GM12878 (cell line): Measurements from ENCODE around the gene MT1HL1. TPM values are rescaled to one million over a fixed set of nuclear protein-coding genes. Genes with fewer than 3 reads are reported as not detected.

Experiments
- ATAC-seq: fragments of 200-7000 bp; cut with Tn5 transposase; 3 replicates; pipeline ENCODE4 v1.9.1; 2020; ENCODE audit warnings: mild to moderate bottlenecking, moderate library complexity
- BruUV-seq: library from RNA; stranded (reverse); fragments of 400-500 nt; replicated peaks from 2 replicates; lab custom pipeline; 2021; lab: Mats Ljungman, UMichigan
- CTCF ChIA-PET: fragments of 300-600 bp; sonication (Branson Sonifier 250); formaldehyde crosslinking; extraction: SDS; loops from one replicate; lab custom pipeline; 2021; ENCODE audit warnings: inconsistent platforms; lab: Yijun Ruan, JAX
- POLR2A ChIA-PET: fragments of 350-600 bp; formaldehyde crosslinking; extraction: SDS; loops from one replicate; lab custom pipeline; 2021; ENCODE audit warnings: inconsistent platforms; lab: Charles Lee
- RAD21 ChIA-PET: fragments of 300-600 bp; sonication (Branson Sonifier 250); formaldehyde crosslinking; loops from one replicate; lab custom pipeline; 2023; ENCODE audit warnings: antibody characterized with exemption; ENCODE audit not compliant: unreplicated experiment; lab: Charles Lee
- SMC1A ChIA-PET: fragments of 300-600 bp; sonication (Branson Sonifier 250); formaldehyde crosslinking; loops from one replicate; lab custom pipeline; 2023; ENCODE audit not compliant: unreplicated experiment, uncharacterized antibody; lab: Charles Lee
- DNase-seq: peaks from one replicate; pipeline ENCODE4 v3.0.0-alpha.2; 2011; ENCODE audit warnings: low read depth, low spot score
- FAIRE-seq: peaks from 3 replicates; lab custom pipeline; 2011; peaks lifted over from hg19 to GRCh38; lab: Jason Lieb, UNC
- H2AFZ ChIP-seq: 2 replicates; pipeline ENCODE4 v1.6.0; 2011; ENCODE audit warnings: low read depth, low read length, control low read depth; ENCODE audit not compliant: control insufficient read depth
- H3K27ac ChIP-seq: 2 replicates; pipeline ENCODE4 v1.5.1; 2011; ENCODE audit warnings: control low read depth; ENCODE audit not compliant: control insufficient read depth, insufficient read depth
- H3K27me3 ChIP-seq, 2 experiments: replicated peaks in 1 of 2; 2 replicates each; pipeline versions ENCODE4 v1.6.0 to v1.6.1; 2011; ENCODE audit warnings: low read length in 1 of 2; ENCODE audit not compliant: control insufficient read depth in 2 of 2, insufficient read depth in 2 of 2
- H3K36me3 ChIP-seq, 2 experiments: 2 replicates each; pipeline ENCODE4 v1.5.1; 2011; ENCODE audit warnings: low read length in 1 of 2; ENCODE audit not compliant: control insufficient read depth in 2 of 2, insufficient read depth in 2 of 2
- H3K4me1 ChIP-seq: 2 replicates; pipeline ENCODE4 v1.6.1; 2011; ENCODE audit warnings: mild to moderate bottlenecking, low read length, moderate library complexity, mixed read lengths; ENCODE audit not compliant: control insufficient read depth, insufficient read depth
- H3K4me2 ChIP-seq: 2 replicates; pipeline ENCODE4 v1.6.0; 2011; ENCODE audit warnings: control low read depth; ENCODE audit not compliant: control insufficient read depth, insufficient read depth
- H3K4me3 ChIP-seq: fragments of 200-600 bp; sonication (generic); 2 replicates; pipeline ENCODE4 v1.5.1; 2016
- H3K79me2 ChIP-seq: 2 replicates; pipeline ENCODE4 v1.6.0; 2011; ENCODE audit warnings: low read length; ENCODE audit not compliant: control insufficient read depth, insufficient read depth
- H3K9ac ChIP-seq: 2 replicates; pipeline ENCODE4 v1.8.0; 2011; ENCODE audit warnings: low read length, control low read depth, mixed read lengths; ENCODE audit not compliant: control insufficient read depth, insufficient read depth
- H3K9me3 ChIP-seq: replicated peaks from 3 replicates; pipeline ENCODE4 v1.5.1; 2011; ENCODE audit warnings: mild to moderate bottlenecking, low read length; ENCODE audit not compliant: control insufficient read depth, insufficient read depth
- H4K20me1 ChIP-seq: 2 replicates; pipeline ENCODE4 v1.6.0; 2011; ENCODE audit not compliant: control insufficient read depth, insufficient read depth
- BMI1 ChIP-seq: fragments of 450-650 bp; IDR thresholded peaks from 2 replicates; pipeline ENCODE4 v1.6.1; 2016; ENCODE audit warnings: mild to moderate bottlenecking, moderate library complexity, borderline replicate concordance
- KLF5 ChIP-seq: fragments of 450-650 bp; IDR thresholded peaks from 2 replicates; pipeline ENCODE4 v1.6.1; 2014; ENCODE audit warnings: mild to moderate bottlenecking; ENCODE audit not compliant: partially characterized antibody
- WGBS: methylation state at CpG from one replicate; pipeline ENCODE4 v1.1.6; 2016; ENCODE audit warnings: low lambda C conversion rate; ENCODE audit not compliant: insufficient replicate concordance, insufficient coverage; ENCODE audit errors: missing lambda C conversion rate; 5-methylcytosine and 5-hydroxymethylcytosine counted together
- in situ Hi-C: fragments of 300-500 bp; cut with MboI; formaldehyde crosslinking; loops from 9 replicates; pipeline ENCODE4 v1.14.3; 2018; ENCODE audit warnings: mixed read lengths
- intact Hi-C: fragments of 100-400 bp; cut with micrococcal nuclease; formaldehyde crosslinking; loops from one replicate; pipeline ENCODE4 v1.14.2; 2022; ENCODE audit not compliant: unreplicated experiment
- polyA plus RNA-seq, 11 experiments: library from polyadenylated mRNA; depleted of rRNA in 4 of 11; unstranded in 6 of 11; stranded (reverse) in 5 of 11; fragments of >200 nt; fragmentation: Nextera tagmentation in 4 of 11; fragmentation: Illumina TruSeq in 1 of 11; extraction: Ambion mirVana in 4 of 11; extraction: Trizol in 1 of 11; gene quantifications; 1 replicate in 1 of 11; 2 replicates in 10 of 11; pipeline versions ENCODE4 v1.2.1 to v1.2.3, GENCODE V29; 2011 to 2016; ENCODE audit warnings: inconsistent platforms in 2 of 11, missing spikeins in 2 of 11, low read depth in 1 of 11
- total RNA-seq, 4 experiments: library from RNA; depleted of rRNA in 3 of 4; stranded (reverse); fragments of >200 nt in 3 of 4; fragmentation: Illumina TruSeq in 1 of 4; extraction: Trizol in 1 of 4; gene quantifications; 2 replicates each; pipeline versions ENCODE4 v1.2.1 to v1.2.3, GENCODE V29; 2013 to 2021
- TF ChIP-seq, protein P1 (sequence below): fragments of 450-650 bp; IDR thresholded peaks from 2 replicates; pipeline ENCODE4 v1.6.1; 2016; ENCODE audit warnings: mild to moderate bottlenecking

Gene MT1HL1
- total and polyA plus RNA-seq, 10 of the 15 experiments (the other 5 are each of a cell fraction or from before 2014, with no cell fraction given): not detected

DNA sequence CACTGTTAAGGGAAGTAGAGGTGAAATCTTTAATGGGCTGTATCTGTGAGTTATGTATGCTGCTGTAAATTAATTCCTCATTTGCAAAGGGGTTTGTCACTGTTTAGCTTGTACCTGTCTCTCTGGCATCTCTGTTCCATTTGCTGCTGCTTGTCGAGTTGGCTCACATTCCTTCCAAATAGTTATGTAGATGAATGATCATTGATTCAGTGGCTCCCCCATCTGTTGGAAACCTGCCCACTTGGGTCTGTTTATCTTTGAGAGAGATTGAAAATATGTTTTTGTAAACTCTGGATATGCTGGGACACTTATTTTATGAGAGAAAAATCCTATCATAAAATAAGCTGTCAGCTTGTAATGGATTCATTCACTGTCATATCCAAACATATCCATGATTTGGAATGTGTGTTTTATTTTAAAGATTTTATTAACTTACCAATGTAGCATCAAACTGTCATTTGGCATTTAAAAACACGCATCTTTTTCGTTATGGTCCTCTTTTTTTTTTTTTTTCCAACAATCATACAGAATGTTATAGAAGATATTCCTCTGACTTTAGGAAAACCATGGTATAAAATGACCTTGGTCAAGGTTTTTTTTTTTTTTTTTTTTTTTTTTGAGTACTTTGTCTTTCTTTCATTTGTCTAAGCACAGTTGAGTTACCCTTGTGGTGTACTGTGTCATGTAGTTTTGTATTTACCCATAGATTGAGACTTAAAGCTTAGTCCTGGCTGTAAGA lies 41.2 kb upstream of the MT1HL1 start:
- TF ChIP-seq KLF5 (no peak), BMI1 (no peak)
- TF ChIP-seq, protein P1, sequence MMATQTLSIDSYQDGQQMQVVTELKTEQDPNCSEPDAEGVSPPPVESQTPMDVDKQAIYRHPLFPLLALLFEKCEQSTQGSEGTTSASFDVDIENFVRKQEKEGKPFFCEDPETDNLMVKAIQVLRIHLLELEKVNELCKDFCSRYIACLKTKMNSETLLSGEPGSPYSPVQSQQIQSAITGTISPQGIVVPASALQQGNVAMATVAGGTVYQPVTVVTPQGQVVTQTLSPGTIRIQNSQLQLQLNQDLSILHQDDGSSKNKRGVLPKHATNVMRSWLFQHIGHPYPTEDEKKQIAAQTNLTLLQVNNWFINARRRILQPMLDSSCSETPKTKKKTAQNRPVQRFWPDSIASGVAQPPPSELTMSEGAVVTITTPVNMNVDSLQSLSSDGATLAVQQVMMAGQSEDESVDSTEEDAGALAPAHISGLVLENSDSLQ: no peak
- H4K20me1 ChIP-seq: no peaks in the 10 kb centered on the region
- ChIA-PET SMC1A (interaction anchor here (0.6 kb wide), 1 partner anchor 149 kb away, joined by 3 read pairs; no protein-coding TSS in a partner anchor), POLR2A (no interaction called here), CTCF (no interaction called here), RAD21 (interaction anchor here (0.7 kb wide), 1 partner anchor 189 kb away, joined by 3 read pairs; no protein-coding TSS in a partner anchor)
- H3K9ac ChIP-seq: no peak overlapping the region
- BruUV-seq: no TSS peak
- ATAC-seq (no peak), DNase-seq (no peak), FAIRE-seq (no peak)
- in situ Hi-C loops (no loop called here), intact Hi-C loops (no loop called here)
- no peak overlapping the region for H3K4me2 ChIP-seq
- no peak overlapping the region for H3K4me3 ChIP-seq
- no peaks in the 10 kb centered on the region for H3K36me3 ChIP-seq
- H3K27me3 ChIP-seq: peaks cover 7 to 10% of the 10 kb centered on the region in 2 experiments
- no peaks in the 10 kb centered on the region for H3K4me1 ChIP-seq
- no peak overlapping the region for H3K27ac ChIP-seq
- WGBS: 0% methylated on average over 3 of the region's 3 CpGs
- H3K79me2 ChIP-seq: no peaks in the 10 kb centered on the region
- no peaks in the 10 kb centered on the region for H3K9me3 ChIP-seq
- H2AFZ ChIP-seq: no peak overlapping the region
